ENCODE measurements around the gene FGR.

Gene FGR

DNA sequence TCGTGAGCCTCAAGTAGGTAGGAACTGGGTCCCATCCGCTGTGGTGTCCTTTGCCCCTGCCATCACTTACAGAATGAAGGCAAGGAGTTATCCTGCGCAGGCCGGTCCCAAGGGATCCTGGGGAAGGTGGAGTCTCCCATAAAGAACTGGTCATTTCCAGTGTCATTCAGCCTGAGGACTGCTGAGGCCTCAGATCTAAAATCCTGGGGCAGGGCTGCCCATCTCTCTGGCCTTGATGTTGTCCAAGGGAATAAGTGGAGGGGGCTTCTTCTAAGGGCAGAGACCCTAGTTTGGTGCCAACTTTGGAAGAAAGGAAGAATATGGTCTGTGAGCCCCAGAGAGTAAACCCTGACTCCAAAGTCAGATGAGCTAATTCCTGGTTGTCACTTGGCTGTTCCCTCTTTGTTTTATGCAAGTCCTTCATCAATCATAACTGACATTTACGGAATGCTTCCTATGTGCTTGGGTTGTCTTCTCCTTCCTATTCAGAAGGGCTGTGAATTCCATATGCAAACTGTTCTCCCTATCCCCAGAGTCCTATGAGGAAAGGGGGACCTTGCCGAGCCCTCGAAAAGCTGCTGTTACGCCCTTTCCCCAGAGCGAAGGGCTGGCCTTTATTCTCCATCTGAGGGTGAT lies 30.1 kb upstream of the FGR start:
- TF ChIP-seq, protein P1, sequence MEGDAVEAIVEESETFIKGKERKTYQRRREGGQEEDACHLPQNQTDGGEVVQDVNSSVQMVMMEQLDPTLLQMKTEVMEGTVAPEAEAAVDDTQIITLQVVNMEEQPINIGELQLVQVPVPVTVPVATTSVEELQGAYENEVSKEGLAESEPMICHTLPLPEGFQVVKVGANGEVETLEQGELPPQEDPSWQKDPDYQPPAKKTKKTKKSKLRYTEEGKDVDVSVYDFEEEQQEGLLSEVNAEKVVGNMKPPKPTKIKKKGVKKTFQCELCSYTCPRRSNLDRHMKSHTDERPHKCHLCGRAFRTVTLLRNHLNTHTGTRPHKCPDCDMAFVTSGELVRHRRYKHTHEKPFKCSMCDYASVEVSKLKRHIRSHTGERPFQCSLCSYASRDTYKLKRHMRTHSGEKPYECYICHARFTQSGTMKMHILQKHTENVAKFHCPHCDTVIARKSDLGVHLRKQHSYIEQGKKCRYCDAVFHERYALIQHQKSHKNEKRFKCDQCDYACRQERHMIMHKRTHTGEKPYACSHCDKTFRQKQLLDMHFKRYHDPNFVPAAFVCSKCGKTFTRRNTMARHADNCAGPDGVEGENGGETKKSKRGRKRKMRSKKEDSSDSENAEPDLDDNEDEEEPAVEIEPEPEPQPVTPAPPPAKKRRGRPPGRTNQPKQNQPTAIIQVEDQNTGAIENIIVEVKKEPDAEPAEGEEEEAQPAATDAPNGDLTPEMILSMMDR (conservative IDR thresholded peaks at IDR 0.05; ENCODE audit: low read depth, low read length): no peak
- no peak for DNase-seq (ENCODE audit: low read depth)
- H3K4me3 ChIP-seq (ENCODE audit: low read length): no peak overlapping the region

DNA sequence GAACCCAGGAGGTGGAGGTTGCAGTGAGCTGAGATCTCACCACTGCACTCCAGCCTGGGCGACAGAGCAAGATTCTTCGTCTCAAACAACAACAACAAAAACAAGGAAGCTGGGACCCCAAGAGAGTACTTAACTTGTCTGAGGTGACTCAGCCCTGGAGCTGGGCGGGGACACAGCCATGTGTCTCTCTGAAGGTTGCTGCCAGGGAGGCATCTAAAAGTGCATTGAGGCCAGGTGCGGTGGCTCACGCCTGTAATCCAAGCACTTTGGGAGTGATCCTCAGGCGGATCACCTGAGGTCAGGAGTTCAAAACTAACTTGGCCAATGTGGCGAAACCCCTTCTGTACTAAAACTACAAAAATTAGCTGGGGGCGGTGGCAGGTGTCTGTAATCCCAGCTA lies 29.3 kb upstream of the FGR start:
- TF ChIP-seq, protein P1 (conservative IDR thresholded peaks at IDR 0.05; ENCODE audit: low read depth, low read length): no peak
- no peak for DNase-seq (ENCODE audit: low read depth)
- no peak overlapping the region for H3K4me3 ChIP-seq (ENCODE audit: low read length)

DNA sequence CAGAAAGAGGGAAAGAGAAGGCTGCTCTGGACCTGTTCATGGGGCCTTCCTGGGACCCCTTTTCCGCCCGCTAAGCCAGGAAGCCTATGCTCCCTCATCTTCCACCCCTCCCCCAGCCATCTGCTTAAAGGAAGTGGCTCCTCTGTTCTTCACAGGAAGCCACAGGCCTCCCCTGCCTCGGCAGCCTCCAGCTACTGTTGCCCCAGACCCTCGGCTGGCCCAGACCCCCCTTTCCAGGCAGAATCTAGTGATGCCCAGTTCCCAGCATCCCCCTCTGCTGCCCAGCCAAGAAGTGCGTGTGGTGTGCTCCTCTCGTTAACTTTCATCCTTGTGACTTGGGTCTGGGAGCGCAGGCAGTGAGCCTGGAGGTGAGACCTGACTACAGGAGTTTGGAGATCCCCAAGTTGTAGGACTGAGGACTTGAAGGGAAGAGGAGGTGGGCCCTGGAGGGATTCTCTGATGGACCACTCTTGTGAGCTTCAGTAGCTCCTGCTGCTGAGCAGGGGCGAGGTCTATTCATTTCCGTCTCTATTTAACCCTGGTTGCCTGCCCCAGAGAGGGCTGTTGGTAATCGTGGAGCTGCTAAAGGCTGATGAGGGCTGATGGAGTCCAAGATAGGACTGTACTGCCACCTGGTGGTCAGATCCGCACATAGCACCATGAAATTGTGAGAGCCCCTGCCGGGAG lies 27.9 kb upstream of the FGR start:
- DNase-seq (ENCODE audit: low read depth): no peak
- no peak overlapping the region for H3K4me3 ChIP-seq (ENCODE audit: low read length)
- TF ChIP-seq, protein P1 (conservative IDR thresholded peaks at IDR 0.05; ENCODE audit: low read depth, low read length): peak; percentile 88

DNA sequence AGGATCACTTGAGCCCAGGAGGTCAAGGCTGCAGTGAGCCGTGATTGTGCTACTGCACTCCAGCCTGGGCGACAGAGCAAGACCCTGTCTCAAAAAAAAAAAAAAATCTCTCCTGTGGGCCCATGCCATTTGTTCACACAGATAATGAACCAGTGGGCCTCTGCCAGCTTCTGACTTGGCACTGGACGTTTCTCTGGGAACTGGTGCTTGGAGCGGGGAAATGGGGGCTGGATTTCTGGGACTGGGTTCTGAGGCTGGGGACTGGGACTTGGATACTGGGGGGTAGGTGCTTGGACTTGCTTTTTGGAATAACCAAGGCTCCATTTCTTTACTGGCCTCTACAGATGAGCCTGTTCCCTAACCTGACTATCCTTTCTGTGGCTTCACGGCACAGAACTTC lies 27.3 kb upstream of the FGR start:
- no peak for DNase-seq (ENCODE audit: low read depth)
- no peak overlapping the region for H3K4me3 ChIP-seq (ENCODE audit: low read length)
- TF ChIP-seq, protein P1 (conservative IDR thresholded peaks at IDR 0.05; ENCODE audit: low read depth, low read length): no peak

DNA sequence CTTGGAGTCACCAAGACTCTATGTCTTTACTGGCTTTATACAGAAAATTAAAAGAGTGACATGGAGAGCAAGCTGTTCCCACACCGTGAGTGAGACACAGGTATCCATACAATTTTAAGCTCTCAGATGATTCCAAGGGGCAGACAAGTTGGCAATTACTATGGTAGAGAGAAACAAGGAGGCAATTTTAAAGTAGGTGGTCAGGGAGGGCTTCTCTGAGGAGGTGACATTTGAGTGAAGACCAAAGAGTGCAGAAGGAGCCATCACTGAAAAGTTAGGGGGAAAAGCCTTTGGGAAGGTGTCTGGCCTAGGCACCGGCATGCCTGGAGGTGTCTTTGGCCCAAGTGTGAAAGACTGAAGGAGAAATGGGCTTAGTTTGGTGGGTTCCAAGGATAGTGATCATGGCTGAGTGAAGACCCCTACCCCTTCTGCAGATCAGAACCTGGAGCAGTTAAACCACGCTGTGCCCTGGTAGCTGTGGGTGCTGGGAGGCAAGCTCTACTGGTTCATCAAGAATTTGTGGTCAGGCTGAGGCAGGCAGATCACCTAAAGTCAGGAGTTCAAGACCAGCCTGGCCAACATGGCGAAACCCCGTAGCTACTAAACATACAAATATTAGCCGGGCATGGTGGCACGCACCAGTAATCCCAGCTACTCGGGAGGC lies 26.6 kb upstream of the FGR start:
- TF ChIP-seq, protein P1 (conservative IDR thresholded peaks at IDR 0.05; ENCODE audit: low read depth, low read length): no peak
- no peak for DNase-seq (ENCODE audit: low read depth)
- H3K4me3 ChIP-seq (ENCODE audit: low read length): no peak overlapping the region

DNA sequence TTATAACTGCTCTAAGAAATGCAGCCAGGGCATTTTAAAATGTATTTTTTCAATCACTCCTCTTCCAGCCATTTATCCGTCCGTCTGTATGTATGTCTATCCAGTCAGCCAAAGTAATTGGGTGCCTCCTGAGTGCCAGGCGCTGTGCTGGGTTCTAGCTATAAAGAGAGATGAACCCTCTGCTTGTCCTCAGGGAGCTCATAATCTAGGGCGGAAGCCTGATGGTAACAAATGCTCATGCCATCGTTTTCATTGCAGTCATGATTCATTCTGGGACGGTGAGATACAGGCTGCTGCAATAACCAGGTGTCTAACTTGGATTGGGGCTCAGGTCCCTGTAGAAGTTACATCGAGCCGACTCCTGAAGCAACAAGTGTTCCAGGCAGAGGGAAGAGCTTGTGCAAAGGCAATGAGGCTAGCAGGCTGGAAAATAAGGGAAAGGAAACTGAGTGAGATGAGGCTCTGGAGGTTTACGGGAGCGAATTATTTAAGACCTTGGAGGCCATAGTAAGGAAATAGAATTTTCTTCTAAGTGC lies 25.4 kb upstream of the FGR start:
- DNase-seq (ENCODE audit: low read depth): no peak
- H3K4me3 ChIP-seq (ENCODE audit: low read length): peak overlapping the region; percentile 44

More for the DNA sequence above, 25.4 kb upstream of the FGR start:
- TF ChIP-seq, protein P1 (conservative IDR thresholded peaks at IDR 0.05; ENCODE audit: low read depth, low read length): no peak

Data from retinal pigment epithelial cell (primary cell).